GM23338 (cell line): ENCODE data around the gene TMEM88. TPM values are rescaled to one million over a fixed set of nuclear protein-coding genes. Genes with fewer than 3 reads are reported as not detected.

Experiments
- ATAC-seq: fragments of 200-7000 bp; cut with Tn5 transposase; 3 replicates; pipeline ENCODE4 v1.9.1; 2020
- DNase-seq: peaks from one replicate; pipeline ENCODE4 v3.0.0-alpha.2; 2015; ENCODE audit warnings: low spot score
- H2AFZ ChIP-seq: fragments of 200-600 bp; sonication (generic); 2 replicates; pipeline ENCODE4 v1.8.0; 2016; ENCODE audit warnings: antibody characterized with exemption, mild to moderate bottlenecking, moderate library complexity
- H3F3A ChIP-seq: fragments of 200-600 bp; sonication (generic); replicated peaks from 2 replicates; pipeline ENCODE4 v1.8.0; 2017; ENCODE audit warnings: antibody characterized with exemption, mixed run types, low read depth
- H3K27ac ChIP-seq: fragments of 200-600 bp; sonication (generic); 2 replicates; pipeline ENCODE4 v1.6.1; 2016; ENCODE audit warnings: low read depth
- H3K27me3 ChIP-seq: fragments of 200-600 bp; sonication (generic); 2 replicates; pipeline ENCODE4 v1.8.0; 2016; ENCODE audit warnings: mild to moderate bottlenecking, mixed run types, moderate library complexity; ENCODE audit not compliant: insufficient read depth
- H3K36me3 ChIP-seq: fragments of 200-600 bp; sonication (generic); 2 replicates; pipeline ENCODE4 v1.8.0; 2016; ENCODE audit warnings: mild to moderate bottlenecking; ENCODE audit not compliant: insufficient read depth
- H3K4me1 ChIP-seq: fragments of 200-600 bp; sonication (generic); 2 replicates; pipeline ENCODE4 v1.8.0; 2016; ENCODE audit warnings: mild to moderate bottlenecking, moderate library complexity; ENCODE audit not compliant: insufficient read depth
- H3K4me2 ChIP-seq: fragments of 200-600 bp; sonication (generic); 2 replicates; pipeline ENCODE4 v1.7.1; 2017; ENCODE audit warnings: mixed run types
- H3K4me3 ChIP-seq: fragments of 200-600 bp; sonication (generic); 2 replicates; pipeline ENCODE4 v1.6.1; 2016; ENCODE audit warnings: mixed run types
- H3K79me2 ChIP-seq: fragments of 200-600 bp; sonication (generic); replicated peaks from 2 replicates; pipeline ENCODE4 v1.8.0; 2017; ENCODE audit warnings: mild to moderate bottlenecking; ENCODE audit not compliant: insufficient read depth
- H3K9me2 ChIP-seq: fragments of 200-600 bp; sonication (generic); 2 replicates; pipeline ENCODE4 v1.8.0; 2017; ENCODE audit not compliant: insufficient read depth
- H4K20me1 ChIP-seq: fragments of 200-600 bp; sonication (generic); replicated peaks from 2 replicates; pipeline ENCODE4 v1.8.0; 2017; ENCODE audit warnings: mild to moderate bottlenecking; ENCODE audit not compliant: insufficient read depth
- H3K27ac Mint-ChIP-seq: 2 replicates; pipeline ENCODE4 v1.8.0; 2020; ENCODE audit warnings: inconsistent platforms, mild to moderate bottlenecking, moderate library complexity, mixed read lengths
- H3K27me3 Mint-ChIP-seq: 3 replicates; pipeline ENCODE4 v1.8.0; 2022; ENCODE audit warnings: low read depth, mild to moderate bottlenecking, moderate library complexity, mixed read lengths, inconsistent platforms; ENCODE audit not compliant: insufficient read depth, poor library complexity
- H3K36me3 Mint-ChIP-seq: 3 replicates; pipeline ENCODE4 v1.8.0; 2021; ENCODE audit warnings: low read depth, mild to moderate bottlenecking, inconsistent platforms, moderate library complexity, mixed read lengths
- H3K4me1 Mint-ChIP-seq: 3 replicates; pipeline ENCODE4 v1.8.0; 2020; ENCODE audit warnings: mild to moderate bottlenecking, inconsistent platforms, mixed read lengths
- H3K4me3 Mint-ChIP-seq: 3 replicates; pipeline ENCODE4 v1.8.0; 2021; ENCODE audit warnings: moderate library complexity, mild to moderate bottlenecking, inconsistent platforms, mixed read lengths
- H3K9me3 Mint-ChIP-seq: 3 replicates; pipeline ENCODE4 v1.8.0; 2020; ENCODE audit warnings: moderate library complexity, mild to moderate bottlenecking, inconsistent platforms, mixed read lengths
- CREB1 ChIP-seq: fragments of 250-450 bp; sonication (Bioruptor Pico); IDR thresholded peaks from 2 replicates; pipeline ENCODE4 v1.5.0; 2020; ENCODE audit warnings: low read depth, mild to moderate bottlenecking, moderate library complexity
- CTCF ChIP-seq, 2 experiments: fragments of 200-600 bp in 1 of 2; sonication (generic) in 1 of 2; conservative IDR thresholded peaks; 2 replicates each; pipeline versions ENCODE4 v1.5.1 to v1.6.1; 2016 to 2017; ENCODE audit warnings: antibody characterized with exemption in 2 of 2, low read depth in 2 of 2, mild to moderate bottlenecking in 2 of 2, moderate library complexity in 1 of 2
- ETS1 ChIP-seq: IDR thresholded peaks from 2 replicates; pipeline ENCODE4 v1.6.1; 2016; ENCODE audit warnings: antibody characterized with exemption
- EZH2 ChIP-seq: fragments of 200-600 bp; sonication (generic); IDR thresholded peaks from one replicate; pipeline ENCODE4 v1.8.0; 2017; ENCODE audit warnings: antibody characterized with exemption, mild to moderate bottlenecking, low read depth; ENCODE audit not compliant: unreplicated experiment
- EZH2phosphoT487 ChIP-seq: fragments of 200-600 bp; sonication (generic); IDR thresholded peaks from one replicate; pipeline ENCODE4 v1.8.1; 2018; ENCODE audit warnings: antibody characterized with exemption; ENCODE audit not compliant: unreplicated experiment
- JUNB ChIP-seq: IDR thresholded peaks from one replicate; pipeline ENCODE4 v1.6.1; 2016; ENCODE audit warnings: antibody characterized with exemption; ENCODE audit not compliant: unreplicated experiment
- NANOG ChIP-seq: IDR thresholded peaks from 2 replicates; pipeline ENCODE4 v1.6.1; 2016; ENCODE audit warnings: antibody characterized with exemption, borderline replicate concordance
- POLR2AphosphoS5 ChIP-seq: IDR thresholded peaks from 2 replicates; pipeline ENCODE4 v1.6.1; 2016; ENCODE audit warnings: antibody characterized with exemption, low read depth
- REST ChIP-seq: IDR thresholded peaks from one replicate; pipeline ENCODE4 v1.6.1; 2018; ENCODE audit warnings: antibody characterized with exemption; ENCODE audit not compliant: unreplicated experiment
- STAT1 ChIP-seq: IDR thresholded peaks from one replicate; pipeline ENCODE4 v1.6.1; 2016; ENCODE audit warnings: antibody characterized with exemption; ENCODE audit not compliant: unreplicated experiment
- ZNF114 ChIP-seq: fragments of 250-450 bp; sonication (Bioruptor Pico); IDR thresholded peaks from 2 replicates; pipeline ENCODE4 v1.5.0; 2020; ENCODE audit warnings: mild to moderate bottlenecking, moderate library complexity
- ZNF331 ChIP-seq: fragments of 250-450 bp; sonication (Bioruptor Pico); IDR thresholded peaks from 2 replicates; pipeline ENCODE4 v1.5.0; 2020; ENCODE audit warnings: low read depth, mild to moderate bottlenecking, moderate library complexity
- ZNF462 ChIP-seq: fragments of 250-450 bp; sonication (Bioruptor Pico); IDR thresholded peaks from 2 replicates; pipeline ENCODE4 v1.5.0; 2020; ENCODE audit warnings: mild to moderate bottlenecking, moderate library complexity
- polyA plus RNA-seq: library from polyadenylated mRNA; unstranded; fragments of >200 nt; fragmentation: Nextera tagmentation; extraction: Ambion mirVana; gene quantifications from 2 replicates; pipeline ENCODE4 v1.2.1, GENCODE V29; 2016
- total RNA-seq: library from RNA; depleted of rRNA; stranded (reverse); fragments of >200 nt; shearing (Covaris generic); gene quantifications from 2 replicates; pipeline ENCODE4 v1.2.3, GENCODE V29; 2014

The TMEM88 gene
- total and polyA plus RNA-seq, 2 experiments from 2014 or later: 0.58 to 0.97 TPM

- no peak for ATAC-seq
- H3K9me3 Mint-ChIP-seq: no peaks in the 10 kb centered on the region; the same call in 2 of the 3 replicates
- Histone ChIP-seq H3K79me2 (no peaks in the 10 kb centered on the region), H3K4me1 (peaks cover 7% of the 10 kb centered on the region; the same call in 1 of the 2 replicates), H3K9me2 (no peaks in the 10 kb centered on the region), H3K4me3 (no peak overlapping the region), H3K27ac (no peak overlapping the region), H3F3A (0 out of 2 replicates have a peak, but pooled peaks cover under 1% of the 10 kb centered on the region), H2AFZ (no peak overlapping the region), H4K20me1 (no peaks in the 10 kb centered on the region; the same call in 1 of the 2 replicates), H3K36me3 (no peaks in the 10 kb centered on the region), H3K4me2 (no peak overlapping the region), H3K27me3 (peaks cover 82% of the 10 kb centered on the region)
- peaks cover 45% of the 10 kb centered on the region for H3K27me3 Mint-ChIP-seq
- no peak overlapping the region for H3K4me3 Mint-ChIP-seq
- H3K4me1 Mint-ChIP-seq: peaks cover 13% of the 10 kb centered on the region; the same call in 2 of the 3 replicates
- H3K27ac Mint-ChIP-seq: no peak overlapping the region
- H3K36me3 Mint-ChIP-seq: no peaks in the 10 kb centered on the region; the same call in 2 of the 3 replicates
- DNase-seq: peak; percentile 51
- TF ChIP-seq NANOG (no peak), REST (no peak), EZH2phosphoT487 (no peak), POLR2AphosphoS5 (no peak), CTCF (conservative IDR thresholded peaks at IDR 0.05; ENCODE audit: low read depth in 2 of 2) (no peak), JUNB (no peak), ZNF331 (CRISPR knock-in tag) (no peak), ETS1 (no peak), CREB1 (CRISPR knock-in tag) (no peak), ZNF114 (CRISPR knock-in tag) (no peak), ZNF462 (CRISPR knock-in tag) (no peak), EZH2 (no peak), STAT1 (no peak)
Measured at GRCh38 chr17:7846765-7847661, 7.9 kb upstream of the TMEM88 start.
